Mesodermal cell (in vitro differentiated cells): ENCODE results near the gene KCTD16. TPM values are rescaled to one million over a fixed set of nuclear protein-coding genes. Genes with fewer than 3 reads are reported as not detected.

Experiments used
- H3K27ac ChIP-seq: 2 replicates; pipeline ENCODE4 v1.7.0; 2013; ENCODE audit warnings: mild to moderate bottlenecking, low read depth, low read length, moderate library complexity; ENCODE audit not compliant: severe bottlenecking
- H3K36me3 ChIP-seq: 2 replicates; pipeline ENCODE4 v1.7.1; 2013; ENCODE audit warnings: mild to moderate bottlenecking, low read length, moderate library complexity; ENCODE audit not compliant: control insufficient read depth, insufficient read depth
- H3K4me1 ChIP-seq: one replicate; pipeline ENCODE4 v1.7.1; 2013; ENCODE audit warnings: mild to moderate bottlenecking, low read length; ENCODE audit not compliant: insufficient read depth, control insufficient read depth, poor library complexity, severe bottlenecking
- H3K4me3 ChIP-seq: 2 replicates; pipeline ENCODE4 v1.7.0; 2013; ENCODE audit warnings: low read length, control low read depth, mild to moderate bottlenecking; ENCODE audit not compliant: insufficient read depth, poor library complexity, severe bottlenecking; ENCODE audit errors: extremely low read depth
- H3K9me3 ChIP-seq: 2 replicates; pipeline ENCODE4 v1.7.1; 2013; ENCODE audit warnings: mild to moderate bottlenecking, low read length, moderate library complexity; ENCODE audit not compliant: control insufficient read depth
- WGBS, 2 experiments: methylation state at CpG; one replicate each; pipeline ENCODE4 v1.1.5; 2013; ENCODE audit warnings: missing lambda C conversion rate in 2 of 2; ENCODE audit not compliant: insufficient coverage in 2 of 2; 5-methylcytosine and 5-hydroxymethylcytosine counted together
- polyA plus RNA-seq, 2 experiments: library from polyadenylated mRNA; stranded (reverse); fragments of 50-300 nt; gene quantifications; one replicate each; pipeline ENCODE4 v1.2.3, GENCODE V29; 2013

The KCTD16 gene
- 0.77 TPM for polyA plus RNA-seq (2013, experiment 1 of 2)
- polyA plus RNA-seq (2013, experiment 2 of 2): 1.2 TPM

DNA sequence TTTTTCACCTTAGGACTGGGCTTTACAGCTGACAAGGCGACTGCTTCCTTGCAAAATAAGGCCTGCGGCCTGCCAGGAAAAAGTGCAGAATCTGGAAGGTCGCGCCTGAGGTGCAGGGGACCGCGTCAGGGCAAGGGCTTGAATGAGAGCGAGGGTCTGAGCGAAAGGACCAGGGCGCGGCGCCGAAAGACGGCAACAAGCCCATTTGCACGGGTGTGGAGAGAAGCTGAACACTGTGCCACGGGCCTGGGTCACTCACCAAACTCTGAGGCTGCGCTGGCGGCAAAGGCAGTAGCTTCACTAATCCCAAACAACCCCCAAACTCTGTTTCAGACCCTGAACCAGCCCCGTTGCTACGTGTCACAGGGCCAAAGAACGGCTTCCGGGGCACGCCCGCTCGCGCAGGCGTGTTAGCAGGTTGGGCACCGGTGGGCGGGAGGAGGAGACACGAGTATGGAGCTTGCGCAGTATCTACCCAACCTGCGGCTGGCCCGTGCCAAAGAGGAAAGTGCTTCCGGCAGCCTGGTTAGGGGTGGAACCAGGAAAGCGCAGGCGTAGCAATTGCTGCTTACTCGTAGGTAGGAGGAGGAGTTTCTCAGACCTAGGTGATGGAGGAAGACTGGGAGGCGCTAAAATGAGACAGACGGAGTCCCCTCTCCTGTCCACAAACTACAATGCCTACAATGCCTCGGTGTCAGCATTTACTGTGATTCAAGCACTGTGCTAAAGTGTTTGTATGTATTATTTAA, at the start of gene KCTD16, which contains the start of gene YIPF5:
TSS of gene KCTD16 (plus strand) at position 598 of the 749 bp plus-strand sequence.
TSS of gene YIPF5 (minus strand) at position 384 of the 749 bp plus-strand sequence. CDS start 704 bp downstream, outside the sequence.
- Histone ChIP-seq H3K27ac (peak within 1 kb of the TSS; percentile 88), H3K4me3 (peak within 1 kb of the TSS; percentile 85), H3K9me3 (no peaks in the 10 kb centered on the region)

DNA sequence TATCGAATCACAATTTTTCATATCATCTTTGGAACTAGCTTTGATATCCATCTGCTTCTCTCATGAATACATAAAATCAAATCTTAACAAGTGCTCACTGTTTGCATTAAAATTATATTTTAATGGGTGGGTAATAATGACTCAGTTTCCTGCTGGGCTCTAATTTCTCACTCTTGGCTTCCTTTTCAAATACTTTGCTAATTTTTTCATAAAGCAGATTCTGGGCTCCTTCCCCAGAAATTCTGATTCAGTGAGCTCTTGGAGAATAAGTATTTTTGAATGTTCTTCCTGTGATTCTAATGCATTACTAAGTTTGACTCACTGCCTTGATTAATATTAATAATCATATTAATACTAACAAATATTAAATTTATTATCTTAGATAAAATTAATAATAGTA, 49.1 kb upstream of the KCTD16 start:
- Histone ChIP-seq H3K9me3 (no peaks in the 10 kb centered on the region), H3K4me3 (no peak overlapping the region), H3K27ac (no peak overlapping the region), H3K36me3 (no peaks in the 10 kb centered on the region), H3K4me1 (no peaks in the 10 kb centered on the region)
- 100% methylated on average over 1 of the region's 1 CpG for WGBS, 2 experiments

More for the DNA sequence above, at the start of gene KCTD16, which contains the start of gene YIPF5:
- peaks cover 10% of the 10 kb centered on the region for H3K4me1 ChIP-seq
- peaks cover 23% of the 10 kb centered on the region for H3K36me3 ChIP-seq
- 0 to 1% methylated on average over 26 to 31 of the region's 39 CpGs for WGBS, 2 experiments

DNA sequence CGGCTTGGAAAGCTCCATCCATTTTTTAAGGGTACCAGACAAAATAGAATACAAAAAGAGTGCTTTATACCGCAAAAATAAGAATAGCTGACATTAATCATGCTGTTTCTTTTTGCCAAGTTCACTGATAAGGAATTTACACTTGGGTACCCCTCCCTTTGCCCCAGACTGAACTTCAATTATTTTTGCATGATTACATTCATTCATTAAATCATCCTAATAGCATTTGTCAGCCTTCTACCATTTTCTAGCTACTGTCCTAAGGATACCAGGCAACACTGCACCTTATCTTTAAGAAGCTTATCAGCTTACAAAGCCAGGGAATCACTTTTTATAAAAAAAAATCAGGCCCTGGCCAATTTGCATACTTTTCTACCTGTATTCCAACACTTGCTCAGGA, 48.6 kb upstream of the KCTD16 start:
- WGBS, 2 experiments: 91 to 100% methylated on average over 1 to 2 of the region's 2 CpGs
- no peaks in the 10 kb centered on the region for H3K36me3 ChIP-seq

DNA sequence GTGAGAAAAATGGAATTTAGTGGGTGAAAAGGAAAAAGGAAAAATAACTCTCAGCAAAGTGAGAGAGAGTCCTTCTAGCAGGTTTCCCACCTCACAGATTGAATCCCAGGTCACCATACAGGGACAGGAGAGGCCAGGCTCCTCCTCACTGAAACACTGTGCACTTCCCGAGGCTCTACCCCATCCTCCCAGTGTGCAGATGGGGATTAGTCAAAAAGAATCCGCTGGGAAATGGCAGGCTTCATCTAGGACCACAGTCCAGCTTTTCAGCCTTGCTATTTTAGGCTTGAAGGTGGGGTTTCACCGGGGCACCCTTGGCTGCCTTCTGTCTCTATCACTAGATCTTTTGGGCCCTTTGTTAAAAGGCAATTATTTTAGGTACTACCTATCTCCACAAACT, 48.0 kb upstream of the KCTD16 start:
- H3K9me3 ChIP-seq: no peaks in the 10 kb centered on the region
- H3K27ac ChIP-seq: no peak overlapping the region
- WGBS, 2 experiments: 67 to 71% methylated on average over 1 to 2 of the region's 3 CpGs
- H3K4me3 ChIP-seq: no peak overlapping the region
- no peaks in the 10 kb centered on the region for H3K4me1 ChIP-seq
- no peaks in the 10 kb centered on the region for H3K36me3 ChIP-seq

More for the DNA sequence above, 48.6 kb upstream of the KCTD16 start:
- Histone ChIP-seq H3K9me3 (no peaks in the 10 kb centered on the region), H3K4me3 (no peak overlapping the region), H3K27ac (no peak overlapping the region), H3K4me1 (no peaks in the 10 kb centered on the region)

DNA sequence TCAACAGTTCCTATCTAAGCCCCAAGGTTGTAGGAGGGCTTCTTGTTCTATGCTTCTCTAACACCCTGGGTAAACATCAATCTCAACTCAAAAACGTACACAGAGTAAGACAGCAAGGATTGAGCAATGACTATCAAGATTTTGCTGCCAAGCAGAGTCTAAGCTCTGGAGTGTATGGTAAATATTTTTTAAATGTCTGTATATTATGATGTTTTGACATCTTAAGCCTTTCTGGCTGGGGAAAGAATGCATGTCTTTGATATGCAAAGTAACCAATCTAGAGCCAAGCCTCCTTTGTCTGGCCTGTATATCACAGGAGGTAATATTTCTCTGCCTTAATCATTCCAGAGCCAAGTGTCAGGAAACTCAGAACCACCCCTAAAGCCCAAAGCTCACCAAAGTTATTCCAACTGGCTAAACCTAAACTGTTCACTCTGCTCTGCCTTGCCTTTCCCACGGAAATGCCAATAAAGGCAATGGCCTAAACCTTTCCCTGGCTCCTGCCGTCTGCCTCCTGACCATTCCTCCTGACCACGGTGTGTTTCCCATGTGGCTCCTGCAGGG, 45.4 kb upstream of the KCTD16 start:
- no peaks in the 10 kb centered on the region for H3K4me1 ChIP-seq
- no peak overlapping the region for H3K27ac ChIP-seq
- no peaks in the 10 kb centered on the region for H3K9me3 ChIP-seq
- no peaks in the 10 kb centered on the region for H3K36me3 ChIP-seq
- 69 to 78% methylated on average over 3 to 4 of the region's 4 CpGs for whole genome bisulfite sequencing, 2 experiments
- no peak overlapping the region for H3K4me3 ChIP-seq

DNA sequence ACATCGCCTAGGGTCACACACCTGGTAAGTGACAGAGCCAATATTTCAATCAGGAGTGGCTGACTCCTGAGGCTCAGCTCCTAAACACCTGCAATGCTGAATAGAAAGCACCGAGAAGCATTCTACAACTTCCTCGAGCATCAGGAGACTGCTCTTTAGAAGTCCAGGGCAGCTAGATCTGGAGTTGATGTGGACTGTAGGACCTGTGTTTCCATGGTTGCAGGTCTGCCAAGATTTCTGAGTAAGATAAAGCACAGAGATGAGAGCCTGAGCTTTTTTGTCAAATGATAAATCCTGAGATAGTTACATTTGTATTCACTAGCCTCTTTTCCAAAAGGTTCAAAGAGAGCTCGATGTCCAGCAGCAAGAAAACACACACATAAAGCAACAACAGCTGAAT, 44.0 kb upstream of the KCTD16 start:
- 91 to 92% methylated on average over 3 of the region's 4 CpGs for WGBS, 2 experiments
- Histone ChIP-seq H3K36me3 (no peaks in the 10 kb centered on the region), H3K4me3 (no peak overlapping the region), H3K4me1 (no peaks in the 10 kb centered on the region), H3K27ac (no peak overlapping the region), H3K9me3 (no peaks in the 10 kb centered on the region)

DNA sequence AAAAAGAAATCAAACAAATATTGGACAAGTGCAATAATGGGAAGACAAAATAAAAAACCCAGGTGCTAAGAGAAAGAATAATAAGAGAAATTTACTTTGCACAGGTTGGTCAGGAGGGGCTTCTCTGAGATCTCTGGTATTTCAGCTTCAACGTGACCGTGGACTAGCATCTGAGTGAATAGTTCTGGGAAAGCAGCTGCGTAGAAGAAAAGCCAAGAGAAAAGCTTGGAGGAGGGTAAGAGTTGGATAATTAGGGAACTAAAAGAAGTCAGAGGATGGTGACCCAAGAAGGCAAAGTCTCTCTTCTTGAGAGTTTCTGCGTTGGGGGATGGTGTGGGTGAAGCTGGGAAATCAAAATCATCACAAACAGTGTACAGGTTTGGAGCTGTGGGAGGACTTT, 41.8 kb upstream of the KCTD16 start:
- H3K36me3 ChIP-seq: no peaks in the 10 kb centered on the region
- 89 to 94% methylated on average over 3 of the region's 4 CpGs for WGBS, 2 experiments
- H3K9me3 ChIP-seq: no peaks in the 10 kb centered on the region
- no peak overlapping the region for H3K4me3 ChIP-seq
- no peaks in the 10 kb centered on the region for H3K4me1 ChIP-seq
- H3K27ac ChIP-seq: no peak overlapping the region

DNA sequence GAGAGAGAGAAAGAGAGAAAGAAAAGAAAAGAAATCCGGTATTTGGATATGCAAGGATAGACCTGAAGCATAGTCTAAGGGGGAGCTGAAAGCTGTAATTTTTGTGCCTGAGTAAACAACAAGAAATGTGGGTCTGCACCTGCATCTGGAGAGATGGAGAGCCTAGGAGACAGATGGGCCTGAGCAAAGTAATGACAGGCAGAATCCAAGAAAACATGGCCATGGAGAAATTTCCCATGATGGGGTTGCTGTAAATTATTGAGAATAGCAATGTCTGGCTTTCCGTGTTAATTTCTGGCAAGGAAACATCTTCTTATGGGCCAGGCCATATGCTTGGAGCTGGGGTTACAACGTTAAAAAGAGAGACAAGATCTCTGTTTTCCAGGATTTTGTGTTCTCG, 40.4 kb upstream of the KCTD16 start:
- H3K4me3 ChIP-seq: no peak overlapping the region
- H3K27ac ChIP-seq: no peak overlapping the region
- no peaks in the 10 kb centered on the region for H3K4me1 ChIP-seq
- no peaks in the 10 kb centered on the region for H3K36me3 ChIP-seq
- no peaks in the 10 kb centered on the region for H3K9me3 ChIP-seq
- WGBS, 2 experiments: 82 to 92% methylated on average over 2 of the region's 4 CpGs

DNA sequence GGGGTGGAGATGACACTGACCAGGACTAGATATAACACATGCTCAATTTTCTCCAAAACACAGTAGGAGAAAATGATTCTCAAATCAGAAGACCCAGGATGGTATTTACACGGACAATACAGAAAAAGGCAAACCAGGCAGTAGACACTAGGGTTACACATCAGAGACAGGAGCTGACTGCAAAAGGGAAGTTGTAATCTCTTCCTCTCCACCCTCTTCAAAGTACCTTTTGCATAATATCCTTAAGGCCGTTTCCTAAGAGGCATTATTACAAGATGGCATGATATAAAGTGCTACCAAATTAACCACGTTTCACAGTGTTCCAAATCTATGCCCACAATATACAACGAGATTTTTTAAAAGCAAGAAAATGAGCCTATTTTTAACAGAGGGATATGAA, 39.4 kb upstream of the KCTD16 start:
- no peaks in the 10 kb centered on the region for H3K4me1 ChIP-seq
- 80 to 100% methylated on average over 1 of the region's 4 CpGs for WGBS, 2 experiments

DNA sequence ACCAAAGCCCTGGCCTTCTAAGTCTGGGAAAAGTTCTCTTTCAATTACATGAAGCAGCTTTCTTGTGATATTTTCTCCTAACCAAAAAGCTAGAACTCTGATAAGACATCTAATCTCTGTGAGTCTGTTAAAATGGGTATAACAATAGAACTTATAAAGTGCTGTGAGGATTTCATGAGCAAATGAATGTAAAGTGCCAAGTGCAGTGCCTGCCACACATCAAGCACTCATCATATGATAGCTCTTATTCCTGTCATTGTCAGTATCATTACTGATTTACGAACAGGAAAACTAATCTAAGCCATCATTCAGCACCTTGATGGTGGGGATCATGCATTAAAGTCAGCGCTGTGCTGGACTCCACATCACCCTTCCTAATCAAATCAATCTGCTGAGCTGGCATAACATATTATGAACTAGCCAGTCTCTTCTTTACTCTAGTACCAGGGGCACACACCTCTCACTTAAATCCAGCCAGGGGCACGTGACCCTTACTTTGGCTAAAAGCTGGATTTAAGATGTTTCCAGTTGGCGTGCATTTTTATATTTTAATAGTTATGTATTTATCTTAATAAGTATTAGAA, 37.5 kb upstream of the KCTD16 start:
- 85 to 100% methylated on average over 1 to 2 of the region's 4 CpGs for WGBS, 2 experiments
- H3K4me3 ChIP-seq: no peak overlapping the region
- no peaks in the 10 kb centered on the region for H3K4me1 ChIP-seq
- H3K36me3 ChIP-seq: no peaks in the 10 kb centered on the region
- no peak overlapping the region for H3K27ac ChIP-seq
- no peaks in the 10 kb centered on the region for H3K9me3 ChIP-seq

More for the DNA sequence above, 39.4 kb upstream of the KCTD16 start:
- Histone ChIP-seq H3K9me3 (no peaks in the 10 kb centered on the region), H3K27ac (no peak overlapping the region), H3K36me3 (no peaks in the 10 kb centered on the region), H3K4me3 (no peak overlapping the region)
